ENCODE data around the gene SS18. TPM values are rescaled to one million over a fixed set of nuclear protein-coding genes. Genes with fewer than 3 reads are reported as not detected.

SS18 gene, protein sequence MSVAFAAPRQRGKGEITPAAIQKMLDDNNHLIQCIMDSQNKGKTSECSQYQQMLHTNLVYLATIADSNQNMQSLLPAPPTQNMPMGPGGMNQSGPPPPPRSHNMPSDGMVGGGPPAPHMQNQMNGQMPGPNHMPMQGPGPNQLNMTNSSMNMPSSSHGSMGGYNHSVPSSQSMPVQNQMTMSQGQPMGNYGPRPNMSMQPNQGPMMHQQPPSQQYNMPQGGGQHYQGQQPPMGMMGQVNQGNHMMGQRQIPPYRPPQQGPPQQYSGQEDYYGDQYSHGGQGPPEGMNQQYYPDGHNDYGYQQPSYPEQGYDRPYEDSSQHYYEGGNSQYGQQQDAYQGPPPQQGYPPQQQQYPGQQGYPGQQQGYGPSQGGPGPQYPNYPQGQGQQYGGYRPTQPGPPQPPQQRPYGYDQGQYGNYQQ
- total RNA-seq (2022; extraction: Qiagen RNA extraction; ENCODE audit: low read depth), result 42.7 to 57.8 TPM (median 52.6 TPM) in 5 replicates

DNA sequence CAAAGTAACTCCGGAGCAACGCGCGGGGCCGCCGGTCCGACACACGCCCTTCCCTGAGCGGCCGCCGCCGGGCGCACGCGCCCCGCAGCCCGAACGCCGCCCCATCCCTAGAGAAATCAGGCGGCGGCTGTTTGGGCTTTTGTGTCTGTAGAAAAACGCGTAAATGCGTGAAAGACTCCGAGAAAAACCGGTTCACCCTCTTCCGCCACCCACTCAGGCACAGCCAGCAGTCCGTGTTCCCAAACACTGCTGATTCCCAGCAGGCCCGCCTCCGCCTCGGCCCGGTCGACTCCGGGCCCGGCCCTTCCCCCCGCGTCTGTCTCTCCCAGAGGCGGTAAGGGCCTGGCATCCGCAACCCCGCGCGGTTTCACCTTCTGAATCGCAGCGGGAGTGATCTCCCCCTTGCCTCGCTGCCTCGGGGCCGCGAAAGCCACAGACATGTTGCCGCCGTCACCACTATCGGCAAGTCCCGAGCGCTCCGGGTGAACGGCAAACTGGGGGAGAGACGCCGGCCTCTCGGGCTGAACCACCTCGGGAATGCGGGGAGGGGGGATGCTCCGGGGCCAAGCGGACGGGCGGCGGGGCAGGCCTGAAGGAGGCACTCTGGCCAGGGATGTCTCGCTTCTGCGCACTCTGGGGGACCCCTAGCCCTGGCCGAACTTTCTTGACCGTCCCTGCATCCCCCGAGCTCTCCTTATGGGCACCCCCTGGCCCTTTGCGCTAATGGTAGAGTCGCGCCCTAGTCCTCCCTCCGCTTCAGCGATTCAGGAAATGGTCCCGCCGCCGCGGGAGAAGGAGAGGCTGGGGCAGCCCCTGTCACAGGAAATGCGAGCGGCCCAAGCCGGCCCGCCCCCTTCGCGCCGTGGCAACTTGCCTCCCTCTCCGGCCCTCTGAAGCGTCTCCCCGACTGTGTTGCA, at the start of gene SS18:
SS18 (minus strand) TSS at position 484 of the 917 bp plus-strand sequence; CDS start at position 440, 44 bp downstream.

DNA sequence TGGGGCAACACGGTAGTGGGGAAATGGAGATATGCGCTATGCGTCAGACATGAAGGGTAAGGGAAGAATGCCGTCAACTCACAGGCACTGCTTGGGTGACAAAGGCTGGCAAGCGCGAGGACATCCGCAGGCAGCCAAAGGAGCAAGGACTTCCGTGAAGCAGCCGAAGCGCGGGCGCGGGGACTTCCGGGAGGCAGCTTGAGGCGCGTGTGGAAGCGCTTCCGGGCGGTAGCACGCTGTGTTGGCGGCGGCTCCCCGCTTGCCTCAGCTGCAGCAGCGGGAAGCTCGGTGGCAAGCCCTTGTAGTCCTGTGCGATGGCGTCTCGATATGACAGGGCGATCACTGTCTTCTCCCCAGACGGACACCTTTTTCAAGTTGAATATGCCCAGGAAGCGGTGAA, 43.2 kb upstream of the SS18 start, which contains the start of gene PSMA8:
PSMA8 (plus strand) TSS at position 218 of the 400 bp plus-strand sequence; CDS start at position 315, 97 bp downstream.

Other genes starting within 250 kb of the SS18 start
- not detected in 5 replicates for gene PSMA8, start 43.3 kb upstream of the SS18 start, total RNA-seq (2022; extraction: Qiagen RNA extraction; ENCODE audit: low read depth)
- gene TAF4B, start 135.8 kb upstream of the SS18 start, total RNA-seq (2022; extraction: Qiagen RNA extraction; ENCODE audit: low read depth), result 3.8 to 6.5 TPM (median 5.1 TPM) in 5 replicates

Data from A549 treated with ZK216348 at 1 μM for 4 hours (cell line).